GM18526 (cell line): ENCODE measurements around the gene IL26.

Source experiments
- POLR2A ChIP-seq: IDR thresholded peaks from 3 replicates; pipeline ENCODE4 v1.6.1; 2011; ENCODE audit not compliant: insufficient read length; ENCODE audit errors: extremely low read depth

IL26 gene, protein sequence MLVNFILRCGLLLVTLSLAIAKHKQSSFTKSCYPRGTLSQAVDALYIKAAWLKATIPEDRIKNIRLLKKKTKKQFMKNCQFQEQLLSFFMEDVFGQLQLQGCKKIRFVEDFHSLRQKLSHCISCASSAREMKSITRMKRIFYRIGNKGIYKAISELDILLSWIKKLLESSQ

DNA sequence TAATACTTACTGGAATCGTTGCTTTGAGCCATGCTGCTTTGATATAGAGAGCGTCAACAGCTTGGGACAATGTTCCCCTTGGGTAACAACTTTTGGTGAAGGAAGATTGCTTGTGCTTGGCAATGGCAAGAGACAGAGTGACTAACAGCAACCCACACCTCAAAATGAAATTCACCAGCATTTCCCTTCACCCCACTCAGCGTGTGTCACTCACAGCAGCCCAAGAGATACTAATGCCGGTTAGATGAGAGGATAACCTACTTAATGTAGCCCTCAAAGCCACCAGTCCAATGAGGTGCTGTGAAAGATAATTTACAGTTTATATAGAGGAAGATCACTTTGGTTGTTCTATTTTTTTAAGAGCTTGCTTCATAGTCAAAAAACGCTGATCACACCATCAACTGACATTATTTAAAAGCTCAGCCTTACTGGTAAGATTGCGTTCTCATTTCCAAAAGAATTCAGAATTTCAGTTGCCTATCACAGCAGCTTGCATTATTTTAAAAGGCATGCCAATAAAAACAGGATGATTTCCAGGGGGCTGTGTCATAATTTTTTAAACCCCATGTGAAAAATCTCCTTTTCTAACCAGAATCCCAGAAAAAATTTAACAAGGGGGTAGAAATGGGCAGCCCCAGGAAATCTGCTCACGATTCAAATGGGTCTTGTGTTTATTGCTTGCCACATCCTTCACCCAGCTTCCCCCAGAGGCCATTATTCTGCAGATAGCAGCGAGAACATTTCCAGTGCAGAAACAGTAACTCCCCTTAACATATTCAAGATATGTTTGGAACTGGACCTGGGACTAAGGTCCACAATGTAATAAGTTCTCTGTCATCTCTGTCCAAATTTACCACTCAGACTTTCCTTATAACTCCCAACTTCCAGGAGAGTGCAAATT is at the start of gene IL26:
IL26 (minus strand) TSS at position 235 of the 901 bp plus-strand sequence; CDS start at position 181, 54 bp downstream.
- no peak for TF ChIP-seq POLR2A

DNA sequence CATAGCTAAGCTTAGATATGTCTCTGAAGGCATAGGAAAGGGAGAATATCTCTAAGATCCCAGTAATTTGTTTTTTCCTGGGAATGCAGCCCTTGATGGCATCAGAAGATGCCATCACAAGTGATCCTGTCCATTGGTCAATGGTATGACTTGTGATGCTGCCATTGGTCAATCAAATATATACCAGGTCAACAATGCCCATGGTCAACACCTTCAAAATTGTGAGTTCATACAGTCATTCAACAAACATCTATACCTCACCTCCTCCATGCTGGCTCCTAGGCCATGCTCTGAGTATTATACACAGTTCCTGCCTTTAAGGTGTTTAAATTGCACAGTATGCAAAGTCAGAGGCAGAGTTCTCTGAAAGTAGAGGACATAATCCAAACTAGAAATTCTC is 47.1 kb upstream of the IL26 start:
- no peak for TF ChIP-seq POLR2A

DNA sequence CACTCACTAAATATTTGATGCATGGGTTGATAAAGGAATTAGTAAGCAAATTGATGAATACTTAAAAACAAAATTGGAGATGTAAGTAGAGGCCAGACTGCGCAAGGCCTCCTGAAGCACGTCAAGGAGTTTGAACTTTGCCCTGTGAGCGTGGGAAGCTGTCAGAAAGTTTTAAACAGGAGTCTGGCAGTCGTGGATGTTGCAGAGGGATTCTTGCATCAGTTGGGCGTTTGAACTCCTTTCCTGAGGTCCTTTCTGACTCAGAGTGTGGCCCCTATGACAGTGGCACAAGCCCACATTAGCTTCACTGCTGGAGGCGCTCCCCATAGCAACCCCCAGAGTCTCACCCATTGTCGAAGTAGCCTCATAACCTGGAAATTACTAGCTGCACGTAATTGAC is 45.7 kb upstream of the IL26 start:
- no peak for TF ChIP-seq POLR2A

DNA sequence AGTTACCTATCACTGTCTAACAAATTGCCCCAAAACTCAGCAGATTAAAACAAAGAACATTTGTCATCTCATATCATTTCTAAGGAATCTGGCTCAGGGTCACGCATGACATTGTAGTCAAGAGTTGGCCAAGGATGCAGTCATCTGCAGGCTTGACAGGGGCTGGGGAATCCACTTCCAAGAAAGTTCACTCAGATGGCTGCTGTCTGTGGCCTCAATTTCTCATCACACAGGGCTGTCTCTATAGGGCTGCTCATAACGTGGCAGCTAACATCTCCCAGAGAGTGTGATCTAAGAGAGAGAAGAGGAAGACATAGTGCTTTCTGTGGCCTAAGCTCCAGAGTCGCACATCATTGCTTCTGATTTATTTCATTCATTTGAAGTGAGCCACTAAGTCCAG is 44.7 kb upstream of the IL26 start:
- TF ChIP-seq POLR2A, result no peak

DNA sequence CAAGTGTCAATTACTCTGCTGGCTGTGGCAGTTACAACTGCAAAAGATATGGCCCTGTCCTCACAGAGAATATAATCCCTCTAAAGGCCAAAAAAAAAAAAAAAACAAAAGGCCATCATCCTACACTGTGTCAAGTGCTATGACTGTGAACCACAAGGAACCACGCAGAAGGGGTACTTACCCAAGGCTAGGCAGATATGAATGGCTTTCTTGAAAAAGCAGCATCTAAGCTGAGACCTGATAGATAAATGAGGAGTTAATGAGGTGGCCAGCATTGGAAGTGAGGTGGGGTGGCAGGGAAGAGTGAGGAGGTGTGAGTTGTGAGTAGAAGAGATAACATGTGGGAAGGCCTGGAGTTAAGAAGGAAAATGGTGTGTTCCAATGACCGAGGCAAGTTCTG is 44.2 kb upstream of the IL26 start:
- no peak for TF ChIP-seq POLR2A

DNA sequence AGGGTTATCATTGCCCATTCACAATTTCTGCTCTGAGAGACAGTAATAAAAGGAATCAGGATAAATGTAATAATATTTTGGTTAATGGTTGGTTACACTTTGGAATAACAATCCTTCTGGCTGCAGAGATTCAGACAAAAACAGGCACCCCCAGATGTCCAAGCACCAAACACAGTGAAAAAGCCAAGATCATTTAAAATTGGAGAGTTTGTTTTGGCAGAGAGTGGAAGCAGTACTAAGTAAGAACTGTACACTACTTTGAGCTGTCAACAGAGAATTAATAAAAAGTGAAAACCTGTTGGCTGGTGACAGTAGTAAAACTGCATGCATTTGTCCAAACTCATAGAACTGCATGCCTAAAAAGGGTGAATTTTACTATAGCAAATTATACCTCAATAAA is 43.4 kb upstream of the IL26 start:
- TF ChIP-seq POLR2A, result no peak

DNA sequence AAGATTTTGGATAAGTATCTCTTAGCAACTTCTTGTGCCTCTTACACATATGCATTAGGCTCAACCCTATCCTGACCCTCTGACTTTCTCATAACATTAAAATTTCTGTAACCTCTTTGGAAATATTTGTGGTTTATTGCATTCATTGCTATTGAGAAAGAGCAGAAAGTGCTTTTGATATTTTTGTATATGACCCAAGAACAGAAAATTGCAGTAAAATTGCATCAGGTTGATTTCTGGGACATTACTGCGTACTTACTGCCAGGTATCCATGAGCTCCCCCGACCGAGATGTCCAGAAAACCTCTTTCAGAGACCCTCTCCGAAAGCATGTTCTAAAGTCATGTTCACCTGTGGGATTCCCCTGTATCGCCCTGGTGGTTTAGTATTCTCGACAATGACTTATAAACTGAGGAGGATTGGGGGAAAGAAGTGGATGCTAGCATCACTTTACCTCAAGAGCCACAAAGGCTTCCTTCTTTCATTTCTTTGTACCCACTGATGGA is 42.3 kb upstream of the IL26 start:
- no peak for TF ChIP-seq POLR2A

DNA sequence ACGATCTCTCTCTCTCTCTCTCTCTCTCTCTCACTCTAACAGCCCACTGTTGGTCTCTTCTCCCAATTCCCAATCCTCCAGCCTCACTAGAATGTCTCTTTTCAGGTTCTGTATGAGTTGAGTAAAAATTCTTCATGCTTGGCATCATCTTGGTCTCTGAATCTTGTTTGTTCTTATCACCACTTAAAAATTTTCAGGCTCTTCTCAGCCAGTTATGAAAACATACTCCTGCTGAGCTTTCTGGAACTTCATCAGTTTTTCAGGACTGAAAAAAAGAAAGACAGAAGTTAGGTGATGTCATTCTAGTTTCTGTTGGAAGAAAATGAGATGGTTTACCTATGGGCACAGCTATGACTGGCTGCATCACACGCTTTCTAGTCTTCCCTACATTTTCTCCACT is 39.2 kb upstream of the IL26 start:
- TF ChIP-seq POLR2A, result no peak

DNA sequence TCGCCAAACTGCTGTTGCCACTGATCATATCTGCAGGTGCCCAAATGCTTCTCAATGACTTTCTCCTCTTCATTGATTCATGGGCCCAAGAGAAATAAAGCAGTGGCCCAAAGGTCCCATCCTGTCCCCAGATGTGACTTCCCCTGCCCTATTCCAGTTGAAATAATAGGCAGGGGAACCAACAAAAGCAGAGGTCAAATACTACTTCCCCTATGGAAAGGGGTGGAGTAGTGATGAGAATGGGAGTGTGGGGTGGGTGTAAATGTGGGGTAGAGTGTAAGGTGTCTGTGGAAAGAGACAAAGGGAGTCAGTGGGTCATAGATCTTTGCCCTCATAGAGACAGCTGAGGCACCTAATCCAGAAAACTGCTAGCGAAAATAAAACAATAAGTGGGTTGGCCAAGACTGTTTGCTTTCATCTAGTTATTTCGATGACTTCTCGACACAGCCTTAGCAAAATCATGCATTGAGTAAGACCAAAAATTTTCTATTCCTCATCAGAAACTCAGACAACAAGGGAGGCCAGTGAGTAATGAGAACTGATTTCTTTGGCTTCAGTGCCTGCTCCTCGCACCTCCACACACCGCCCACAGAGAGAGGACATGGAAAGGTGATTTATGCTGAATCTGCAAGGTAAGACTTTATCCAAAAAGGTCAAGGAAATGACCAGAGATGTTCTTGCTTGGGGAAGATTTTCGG is 38.7 kb upstream of the IL26 start:
- TF ChIP-seq POLR2A, result no peak

DNA sequence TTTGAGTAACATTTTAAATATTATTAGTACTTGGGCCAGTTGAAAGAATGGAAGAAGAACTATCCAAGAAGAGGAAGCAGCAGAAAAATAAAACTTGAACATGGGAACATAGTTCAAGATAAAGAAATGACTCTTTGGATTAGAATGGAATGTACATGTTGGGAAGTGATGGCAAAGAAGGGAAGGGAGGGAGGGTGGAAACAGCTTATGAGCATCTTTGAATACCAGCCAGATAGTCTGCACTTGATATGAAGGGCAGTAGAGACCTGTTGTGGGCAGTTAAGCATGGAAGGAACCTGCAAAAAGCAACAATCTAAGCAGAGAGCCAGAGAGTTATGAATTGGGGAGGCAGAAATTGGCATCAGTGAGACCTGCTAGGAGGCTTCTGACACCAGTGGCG is 37.8 kb upstream of the IL26 start:
- TF ChIP-seq POLR2A, result no peak

DNA sequence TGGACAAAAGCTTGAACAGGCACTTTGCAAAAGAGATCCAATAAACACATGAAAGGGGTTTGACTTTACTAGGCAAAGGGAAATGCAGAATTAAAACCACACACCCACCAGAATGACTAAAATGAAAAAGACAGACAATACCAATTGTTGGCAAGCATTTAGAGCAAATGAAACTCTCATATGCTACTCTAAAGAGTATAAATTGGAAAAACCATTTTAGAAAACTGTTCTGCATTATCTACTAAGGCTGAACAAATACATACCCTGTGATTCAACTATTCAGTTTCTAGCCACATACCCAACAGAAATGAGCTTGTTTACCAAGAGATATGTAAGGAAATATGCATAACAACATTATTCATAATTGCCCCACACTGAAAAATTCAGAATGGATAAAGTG is 36.3 kb upstream of the IL26 start:
- no peak for TF ChIP-seq POLR2A

DNA sequence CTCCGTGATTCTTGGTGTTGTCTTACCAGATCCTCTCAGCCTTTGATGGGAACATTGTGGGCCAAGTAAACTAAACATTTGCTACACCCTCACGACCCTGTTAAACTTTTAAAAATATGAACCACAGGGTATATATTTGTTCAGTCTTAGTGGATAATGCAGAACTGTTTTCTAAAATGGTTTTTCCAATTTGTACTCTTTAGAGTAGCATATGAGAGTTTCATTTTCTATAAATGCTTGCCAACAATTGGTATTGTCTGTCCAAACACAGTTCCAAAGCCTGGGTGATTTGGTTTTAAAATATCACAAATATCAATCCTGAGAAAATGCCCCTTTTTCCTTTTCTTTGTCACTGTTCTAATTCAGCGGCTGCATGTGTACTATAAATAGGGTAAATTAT is 34.5 kb upstream of the IL26 start:
- TF ChIP-seq POLR2A, result no peak

DNA sequence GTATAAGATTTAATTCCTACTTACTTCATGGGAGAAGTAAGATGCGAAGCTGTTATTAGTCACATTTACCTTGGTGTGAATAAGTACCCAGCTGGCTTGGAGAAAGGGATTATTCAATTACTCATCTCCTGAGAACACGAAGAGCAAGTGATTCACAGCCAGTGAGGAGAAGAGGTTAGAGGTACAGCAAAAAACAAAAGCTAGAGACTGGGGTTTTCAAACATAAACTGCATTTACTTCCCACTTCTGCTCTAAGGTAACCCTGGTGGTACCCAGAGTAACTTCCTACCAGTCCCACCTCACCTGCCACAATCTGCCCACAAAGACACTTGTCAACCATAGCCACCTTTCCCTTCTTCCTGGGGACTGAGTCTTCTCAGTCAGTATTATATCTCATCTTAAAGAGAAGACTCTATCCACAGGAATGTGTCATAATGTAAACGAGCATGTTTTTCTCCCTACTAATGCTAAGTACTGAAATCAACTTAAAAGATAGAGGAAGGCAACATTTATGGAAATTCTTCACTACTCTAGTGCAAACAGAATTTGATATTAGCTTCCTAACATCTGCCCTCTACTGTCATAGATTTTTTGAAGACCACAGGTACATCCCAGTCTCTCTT is 33.8 kb upstream of the IL26 start:
- no peak for TF ChIP-seq POLR2A

DNA sequence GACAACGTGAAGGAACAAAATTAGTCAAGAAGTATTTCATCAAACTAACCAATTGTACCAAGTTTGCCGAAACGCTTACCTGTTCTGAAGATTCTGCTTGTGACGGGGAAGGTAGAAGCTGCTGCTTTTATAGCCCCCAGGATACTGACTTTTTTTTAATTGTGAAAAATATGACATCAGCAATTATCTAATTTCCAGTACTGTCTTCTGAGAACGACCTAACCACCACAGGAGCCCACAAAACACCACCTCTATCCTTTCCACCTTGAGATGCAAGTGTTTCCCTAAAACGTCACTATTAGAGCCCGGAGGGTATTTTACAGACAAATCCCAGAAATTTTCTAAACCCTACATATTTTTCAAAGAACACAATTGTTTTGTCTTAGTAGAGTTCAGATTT is 27.9 kb upstream of the IL26 start, which contains the start of gene IL22:
IL22 (minus strand) TSS at position 101 of the 400 bp plus-strand sequence. CDS start 156 bp downstream, outside the sequence.
- no peak for TF ChIP-seq POLR2A

DNA sequence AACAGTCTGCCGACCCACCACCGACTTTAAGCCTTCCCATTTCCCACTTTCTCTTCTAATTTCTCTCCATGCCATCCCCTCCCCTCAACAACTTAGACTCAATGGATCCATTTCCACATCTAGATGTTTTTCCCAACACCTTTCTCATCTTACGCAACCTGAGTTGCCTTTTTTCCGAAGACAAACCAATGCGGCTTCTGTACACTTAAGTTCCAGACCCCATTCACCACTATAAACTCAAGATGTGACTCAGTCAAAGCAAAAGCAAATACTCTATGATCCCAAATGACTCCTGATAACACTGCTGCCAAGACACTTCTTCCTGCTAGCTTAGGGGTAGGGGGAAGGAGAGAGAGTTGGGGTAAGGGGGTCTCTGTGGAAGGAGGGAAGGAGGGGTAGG is 26.5 kb upstream of the IL26 start:
- no peak for TF ChIP-seq POLR2A
